SK-N-SH treated with all-trans-retinoic acid at 6 μM for 48 hours (cell line): ENCODE data around the gene HSD17B8.
A peak's percentile ranks its signal among the peaks of the same experiment; 100 is the strongest.

Experiments used
- ATAC-seq: fragments of 200-7000 bp; cut with Tn5 transposase; 3 replicates; pipeline ENCODE4 v1.9.1; 2020; ENCODE audit warnings: mild to moderate bottlenecking, moderate library complexity
- CREB5 ChIP-seq: fragments of 250-450 bp; sonication (Bioruptor Pico); IDR thresholded peaks from 2 replicates; pipeline ENCODE4 v1.5.1; 2020; ENCODE audit warnings: low read depth, mild to moderate bottlenecking, moderate library complexity
- CSDC2 ChIP-seq: fragments of 250-450 bp; sonication (Bioruptor Pico); IDR thresholded peaks from 2 replicates; pipeline ENCODE4 v1.5.0; 2020; ENCODE audit warnings: mild to moderate bottlenecking, moderate library complexity
- CSRNP3 ChIP-seq: fragments of 250-450 bp; sonication (Bioruptor Pico); IDR thresholded peaks from 2 replicates; pipeline ENCODE4 v1.5.1; 2021; ENCODE audit warnings: mild to moderate bottlenecking, moderate library complexity
- GLIS3 ChIP-seq: fragments of 250-450 bp; sonication (Bioruptor Pico); IDR thresholded peaks from 2 replicates; pipeline ENCODE4 v1.5.0; 2020; ENCODE audit warnings: mild to moderate bottlenecking, moderate library complexity
- ISL1 ChIP-seq: fragments of 250-450 bp; sonication (Bioruptor Pico); IDR thresholded peaks from 2 replicates; pipeline ENCODE4 v2.1.2; 2022; ENCODE audit warnings: mild to moderate bottlenecking, moderate library complexity
- PATZ1 ChIP-seq: fragments of 250-450 bp; sonication (Bioruptor Pico); IDR thresholded peaks from 2 replicates; pipeline ENCODE4 v1.8.0; 2020; ENCODE audit warnings: mild to moderate bottlenecking, moderate library complexity, borderline replicate concordance
- PPARA ChIP-seq: fragments of 250-450 bp; sonication (Bioruptor Pico); IDR thresholded peaks from 2 replicates; pipeline ENCODE4 v1.5.0; 2020; ENCODE audit warnings: mild to moderate bottlenecking, borderline replicate concordance
- RARB ChIP-seq: fragments of 250-450 bp; sonication (Bioruptor Pico); IDR thresholded peaks from 2 replicates; pipeline ENCODE4 v1.8.0; 2021; ENCODE audit warnings: mild to moderate bottlenecking, moderate library complexity
- SNAI2 ChIP-seq: fragments of 250-450 bp; sonication (Bioruptor Pico); IDR thresholded peaks from 2 replicates; pipeline ENCODE4 v1.5.0; 2020; ENCODE audit warnings: mild to moderate bottlenecking, moderate library complexity
- TOX ChIP-seq: fragments of 250-450 bp; sonication (Bioruptor Pico); IDR thresholded peaks from 2 replicates; pipeline ENCODE4 v1.8.0; 2021; ENCODE audit warnings: mild to moderate bottlenecking, moderate library complexity, borderline replicate concordance
- TSHZ2 ChIP-seq: fragments of 250-450 bp; sonication (Bioruptor Pico); IDR thresholded peaks from 2 replicates; pipeline ENCODE4 v1.5.0; 2020; ENCODE audit warnings: mild to moderate bottlenecking, moderate library complexity
- ZC3H10 ChIP-seq: fragments of 250-450 bp; sonication (Bioruptor Pico); IDR thresholded peaks from 2 replicates; pipeline ENCODE4 v1.5.1; 2021; ENCODE audit warnings: mild to moderate bottlenecking, moderate library complexity
- ZFP3 ChIP-seq: fragments of 250-450 bp; sonication (Bioruptor Pico); IDR thresholded peaks from 2 replicates; pipeline ENCODE4 v1.5.0; 2020; ENCODE audit warnings: mild to moderate bottlenecking, moderate library complexity
- ZNF565 ChIP-seq: fragments of 450-650 bp; formaldehyde crosslinking; conservative IDR thresholded peaks from 2 replicates; pipeline ENCODE4 v1.5.0; 2020; ENCODE audit warnings: low read depth, mild to moderate bottlenecking, moderate library complexity
- ZNF70 ChIP-seq: fragments of 450-650 bp; formaldehyde crosslinking; IDR thresholded peaks from 2 replicates; pipeline ENCODE4 v1.5.0; 2020; ENCODE audit warnings: mild to moderate bottlenecking, moderate library complexity
- ZNF8 ChIP-seq: fragments of 450-650 bp; formaldehyde crosslinking; IDR thresholded peaks from 2 replicates; pipeline ENCODE4 v1.5.0; 2020; ENCODE audit warnings: mild to moderate bottlenecking, moderate library complexity

HSD17B8 gene

GRCh38 chr6:33200219-33201146 lies 4.0 kb upstream of the HSD17B8 start, which contains the start of the genes RXRB and SLC39A7:
Gene RXRB, minus strand, starts transcription at chr6:33200665. Its CDS starts 189 bp downstream, at chr6:33200476.
Gene SLC39A7, plus strand, starts transcription at chr6:33200867. Its CDS starts 379 bp downstream, at chr6:33201246.
- TF ChIP-seq TOX (CRISPR knock-in tag) (no peak), PATZ1 (CRISPR knock-in tag) (0 out of 2 replicates have a peak, but pooled peaks have one; percentile 21), TSHZ2 (CRISPR knock-in tag) (no peak), CSDC2 (CRISPR knock-in tag) (0 out of 2 replicates have a peak, but pooled peaks have one; percentile 30), ZNF565 (CRISPR knock-in tag) (no peak)
- peak; percentile 77 for ATAC-seq

- TF ChIP-seq CREB5 (CRISPR knock-in tag): no peak
- 0 out of 2 replicates have a peak, but pooled peaks have one; percentile 44 for TF ChIP-seq PATZ1 (CRISPR knock-in tag)
- TF ChIP-seq, all 23 proteins: peak for 1
- no peak for ATAC-seq
These were observed 3.3 kb upstream of the HSD17B8 start for GRCh38 chr6:33201147-33201545.

GRCh38 chr6:33201935-33202334 lies 2.5 kb upstream of the HSD17B8 start:
- no peak for ATAC-seq

More at GRCh38 chr6:33201935-33202334, 2.5 kb upstream of the HSD17B8 start:
- TF ChIP-seq PATZ1 (CRISPR knock-in tag) (no peak), PPARA (no peak), CSDC2 (CRISPR knock-in tag) (no peak), ZFP3 (CRISPR knock-in tag) (no peak), TOX (CRISPR knock-in tag) (no peak), CSRNP3 (CRISPR knock-in tag) (no peak), ZNF70 (no peak), GLIS3 (CRISPR knock-in tag) (no peak), SNAI2 (CRISPR knock-in tag) (no peak), ZC3H10 (CRISPR knock-in tag) (no peak), ZNF8 (CRISPR knock-in tag) (no peak), ZNF565 (CRISPR knock-in tag) (no peak), RARB (CRISPR knock-in tag) (no peak), ISL1 (no peak)
- TF ChIP-seq, all 23 proteins: peak for 0
